Measurements from ENCODE around the gene ELOB.

GRCh38 chr16:2756288-2757015 lies 20.6 kb downstream of the ELOB start:
- TF ChIP-seq EZH2 (IDR thresholded peaks at IDR 0.05; ENCODE audit: borderline replicate concordance, low read length): no peak
- TF ChIP-seq, protein P1, sequence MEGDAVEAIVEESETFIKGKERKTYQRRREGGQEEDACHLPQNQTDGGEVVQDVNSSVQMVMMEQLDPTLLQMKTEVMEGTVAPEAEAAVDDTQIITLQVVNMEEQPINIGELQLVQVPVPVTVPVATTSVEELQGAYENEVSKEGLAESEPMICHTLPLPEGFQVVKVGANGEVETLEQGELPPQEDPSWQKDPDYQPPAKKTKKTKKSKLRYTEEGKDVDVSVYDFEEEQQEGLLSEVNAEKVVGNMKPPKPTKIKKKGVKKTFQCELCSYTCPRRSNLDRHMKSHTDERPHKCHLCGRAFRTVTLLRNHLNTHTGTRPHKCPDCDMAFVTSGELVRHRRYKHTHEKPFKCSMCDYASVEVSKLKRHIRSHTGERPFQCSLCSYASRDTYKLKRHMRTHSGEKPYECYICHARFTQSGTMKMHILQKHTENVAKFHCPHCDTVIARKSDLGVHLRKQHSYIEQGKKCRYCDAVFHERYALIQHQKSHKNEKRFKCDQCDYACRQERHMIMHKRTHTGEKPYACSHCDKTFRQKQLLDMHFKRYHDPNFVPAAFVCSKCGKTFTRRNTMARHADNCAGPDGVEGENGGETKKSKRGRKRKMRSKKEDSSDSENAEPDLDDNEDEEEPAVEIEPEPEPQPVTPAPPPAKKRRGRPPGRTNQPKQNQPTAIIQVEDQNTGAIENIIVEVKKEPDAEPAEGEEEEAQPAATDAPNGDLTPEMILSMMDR (IDR thresholded peaks at IDR 0.05; ENCODE audit: low read length): no peak
